Immature natural killer cell (primary cell): ENCODE data around the gene GPNMB. TPM values are rescaled to one million over a fixed set of nuclear protein-coding genes. Genes with fewer than 3 reads are reported as not detected.

Experiments
- DNase-seq, 3 donors: peaks; one replicate each; pipeline ENCODE4 v3.0.0; 2022; ENCODE audit warnings: mixed read lengths in 1 of 3
- H3K27ac Mint-ChIP-seq, 6 donors: one replicate each; pipeline ENCODE4 v1.8.0; 2020; ENCODE audit warnings: mixed read lengths in 6 of 6, mild to moderate bottlenecking in 5 of 6, inconsistent platforms in 4 of 6, moderate library complexity in 3 of 6
- H3K27me3 Mint-ChIP-seq, 3 donors: one replicate each; pipeline ENCODE4 v1.8.0; 2020 to 2021; ENCODE audit warnings: low read depth in 3 of 3, mild to moderate bottlenecking in 3 of 3, mixed read lengths in 3 of 3, moderate library complexity in 3 of 3, inconsistent platforms in 1 of 3
- H3K36me3 Mint-ChIP-seq, 3 donors: one replicate each; pipeline ENCODE4 v1.8.0; 2020; ENCODE audit warnings: mixed read lengths in 3 of 3, inconsistent platforms in 2 of 3, mild to moderate bottlenecking in 2 of 3
- H3K4me1 Mint-ChIP-seq, 2 donors: one replicate each; pipeline ENCODE4 v1.8.0; 2020; ENCODE audit warnings: inconsistent platforms in 2 of 2, mild to moderate bottlenecking in 2 of 2, mixed read lengths in 2 of 2, moderate library complexity in 1 of 2
- H3K4me3 Mint-ChIP-seq, 5 donors: one replicate each; pipeline ENCODE4 v1.8.0; 2020; ENCODE audit warnings: mild to moderate bottlenecking in 5 of 5, mixed read lengths in 5 of 5, inconsistent platforms in 3 of 5, moderate library complexity in 3 of 5
- H3K9me3 Mint-ChIP-seq, 6 donors: one replicate each; pipeline ENCODE4 v1.8.0; 2020; ENCODE audit warnings: mild to moderate bottlenecking in 6 of 6, mixed read lengths in 6 of 6, inconsistent platforms in 4 of 6, moderate library complexity in 3 of 6
- polyA plus RNA-seq, 3 donors: library from polyadenylated mRNA; unstranded; fragments of 300-500 nt; fragmentation: Illumina TruSeq; gene quantifications; one replicate each; pipeline ENCODE4 v1.2.3, GENCODE V29; 2021

Gene GPNMB
- polyA plus RNA-seq, 3 donors from 2014 or later = not detected

- DNase-seq = no peak
- Mint-ChIP-seq H3K36me3 (no peaks in the 10 kb centered on the region), H3K4me1 (peaks cover 6 to 12% of the 10 kb centered on the region in 2 donors), H3K4me3 (peak overlapping the region in 1 of 5 donors; percentile 15), H3K27ac (peak overlapping the region in 3 of 6 donors; percentile 21 to 22 (median 21)), H3K9me3 (peaks cover 0 to 2% (median 0%) of the 10 kb centered on the region in 6 donors), H3K27me3 (peaks cover 0 to 4% (median 2%) of the 10 kb centered on the region in 3 donors)
Measured at GRCh38 chr7:23287612-23288011, 41.0 kb downstream of the GPNMB start.

- Mint-ChIP-seq H3K4me1 (peaks cover 6 to 12% of the 10 kb centered on the region in 2 donors), H3K27ac (no peak overlapping the region), H3K27me3 (peaks cover 0 to 2% (median 2%) of the 10 kb centered on the region in 3 donors), H3K9me3 (peaks cover 0 to 2% (median 0%) of the 10 kb centered on the region in 6 donors), H3K36me3 (peaks cover 0 to under 1% (median 0%) of the 10 kb centered on the region in 3 donors), H3K4me3 (no peak overlapping the region)
- DNase-seq = no peak
Measured at GRCh38 chr7:23290993-23291392, 44.4 kb downstream of the GPNMB start.

GRCh38 chr7:23291957-23292560 lies 45.5 kb downstream of the GPNMB start:
- DNase-seq = no peak
- Mint-ChIP-seq H3K9me3 (peaks cover 0 to 2% (median 0%) of the 10 kb centered on the region in 6 donors), H3K27me3 (peaks cover 0 to 3% (median 2%) of the 10 kb centered on the region in 3 donors), H3K36me3 (peaks cover 0 to 8% (median 0%) of the 10 kb centered on the region in 3 donors), H3K27ac (no peak overlapping the region), H3K4me1 (peaks cover 6 to 12% of the 10 kb centered on the region in 2 donors), H3K4me3 (no peak overlapping the region)

DNA sequence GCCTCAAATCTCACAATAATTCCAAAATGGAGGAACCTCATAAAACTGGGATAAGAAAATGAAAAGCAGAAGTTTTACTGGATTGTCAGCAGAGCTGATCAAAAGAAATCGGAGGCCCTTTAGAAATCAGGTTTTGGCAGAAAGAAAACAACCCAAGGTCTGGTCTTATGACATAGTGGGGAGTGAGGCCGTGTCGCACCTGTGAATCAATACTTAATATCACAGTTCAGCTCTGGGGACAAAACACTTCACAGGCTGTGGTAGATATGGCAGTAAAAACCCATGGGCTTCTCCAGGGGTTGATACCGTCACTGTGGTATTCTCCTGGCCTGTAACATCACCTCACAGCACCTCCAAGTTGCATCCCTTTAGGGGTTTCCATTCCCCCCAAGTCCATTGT lies 46.0 kb downstream of the GPNMB start:
- Mint-ChIP-seq H3K4me1 (peaks cover 3 to 9% of the 10 kb centered on the region in 2 donors), H3K9me3 (peaks cover 0 to 1% (median 0%) of the 10 kb centered on the region in 6 donors), H3K27me3 (peaks cover 0 to 3% (median 2%) of the 10 kb centered on the region in 3 donors), H3K36me3 (peaks cover 0 to 8% (median 0%) of the 10 kb centered on the region in 3 donors), H3K27ac (no peak overlapping the region), H3K4me3 (no peak overlapping the region)
- no peak for DNase-seq

GRCh38 chr7:23293500-23294073 lies 47.0 kb downstream of the GPNMB start:
- Mint-ChIP-seq H3K9me3 (no peaks in the 10 kb centered on the region), H3K4me1 (peaks cover 6 to 11% of the 10 kb centered on the region in 2 donors), H3K36me3 (peaks cover 0 to 8% (median 0%) of the 10 kb centered on the region in 3 donors), H3K27ac (no peak overlapping the region), H3K4me3 (no peak overlapping the region), H3K27me3 (peaks cover 0 to 4% (median 2%) of the 10 kb centered on the region in 3 donors)
- no peak for DNase-seq

DNA sequence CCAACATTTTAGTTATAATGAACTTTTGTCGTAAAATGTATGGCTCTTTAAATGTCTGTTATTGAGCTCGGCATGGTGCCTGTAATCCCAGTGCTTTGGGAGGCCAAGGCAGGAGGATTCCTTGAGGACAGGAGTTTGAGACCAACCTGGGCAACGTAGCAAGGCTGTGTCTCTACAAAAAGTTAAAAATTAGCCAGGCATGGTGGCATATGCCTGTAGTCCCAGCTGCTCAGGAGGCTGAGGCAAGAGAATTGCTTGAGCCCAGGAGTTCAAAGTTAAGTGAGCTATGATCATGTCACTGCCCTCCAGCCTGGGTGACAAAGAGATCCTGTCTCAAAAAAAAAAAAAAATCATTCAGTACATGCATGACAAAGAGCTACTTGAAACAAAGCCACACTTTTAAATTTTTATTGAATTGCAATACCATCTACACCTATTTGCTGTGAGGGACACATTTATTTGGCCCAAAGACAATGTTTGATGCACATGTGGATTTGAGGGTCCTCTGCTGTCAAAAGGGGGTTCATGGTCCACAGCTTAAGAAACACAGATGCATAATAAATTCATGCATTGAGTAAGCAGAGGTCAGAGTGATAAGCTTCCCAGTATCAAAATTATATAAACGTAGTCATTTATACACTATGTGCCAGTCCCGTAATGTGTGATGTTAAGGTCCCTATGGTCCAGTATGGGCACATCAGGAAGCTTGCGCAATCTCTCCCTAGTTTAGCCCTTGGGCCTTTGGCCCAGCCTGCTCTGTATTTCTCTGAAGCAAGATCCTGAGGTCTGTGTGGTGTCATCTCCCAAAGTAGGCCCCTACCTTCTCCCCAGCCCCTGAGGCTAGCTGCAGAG lies 48.2 kb downstream of the GPNMB start:
- H3K27ac Mint-ChIP-seq = no peak overlapping the region
- H3K4me1 Mint-ChIP-seq = peaks cover 18 to 23% of the 10 kb centered on the region in 2 donors
- peaks cover 2 to 8% (median 4%) of the 10 kb centered on the region in 3 donors for H3K27me3 Mint-ChIP-seq
- H3K9me3 Mint-ChIP-seq = peaks cover 0 to 2% (median 0%) of the 10 kb centered on the region in 6 donors
- no peak overlapping the region for H3K4me3 Mint-ChIP-seq
- peaks cover 0 to 8% (median 0%) of the 10 kb centered on the region in 3 donors for H3K36me3 Mint-ChIP-seq
- no peak for DNase-seq

DNA sequence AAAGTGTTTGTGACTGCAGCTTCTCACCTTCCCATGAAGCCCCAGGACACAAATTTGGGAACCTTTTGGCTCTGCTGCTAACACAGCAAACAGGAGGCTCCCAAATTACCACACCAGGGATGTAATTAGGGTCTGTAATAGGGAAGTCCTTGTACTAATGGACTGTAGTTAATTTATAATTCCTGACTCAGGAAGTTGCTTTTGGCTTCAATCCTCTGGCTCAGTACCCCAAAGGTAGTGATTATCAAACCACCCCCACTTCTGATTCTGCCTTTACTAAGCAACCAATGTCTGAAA lies 48.8 kb downstream of the GPNMB start:
- peaks cover 2 to 8% (median 4%) of the 10 kb centered on the region in 3 donors for H3K27me3 Mint-ChIP-seq
- peaks cover 23 to 28% of the 10 kb centered on the region in 2 donors for H3K4me1 Mint-ChIP-seq

GRCh38 chr7:23298141-23298881 lies 51.7 kb downstream of the GPNMB start:
- peaks cover 4 to 18% (median 12%) of the 10 kb centered on the region in 3 donors for H3K36me3 Mint-ChIP-seq
- peaks cover 0 to 2% (median 0%) of the 10 kb centered on the region in 6 donors for H3K9me3 Mint-ChIP-seq
- H3K4me3 Mint-ChIP-seq = peak overlapping the region; percentile 87 to 98 (median 92)
- H3K4me1 Mint-ChIP-seq = peaks cover 42 to 52% of the 10 kb centered on the region in 2 donors
- peaks cover 4 to 8% (median 4%) of the 10 kb centered on the region in 3 donors for H3K27me3 Mint-ChIP-seq
- H3K27ac Mint-ChIP-seq = peak overlapping the region; percentile 91 to 99 (median 98)
- DNase-seq = no peak

More for the DNA sequence above, 48.8 kb downstream of the GPNMB start:
- Mint-ChIP-seq H3K36me3 (peaks cover 0 to 8% (median 0%) of the 10 kb centered on the region in 3 donors), H3K9me3 (peaks cover 0 to 2% (median 0%) of the 10 kb centered on the region in 6 donors), H3K4me3 (no peak overlapping the region), H3K27ac (no peak overlapping the region)
- DNase-seq = no peak

DNA sequence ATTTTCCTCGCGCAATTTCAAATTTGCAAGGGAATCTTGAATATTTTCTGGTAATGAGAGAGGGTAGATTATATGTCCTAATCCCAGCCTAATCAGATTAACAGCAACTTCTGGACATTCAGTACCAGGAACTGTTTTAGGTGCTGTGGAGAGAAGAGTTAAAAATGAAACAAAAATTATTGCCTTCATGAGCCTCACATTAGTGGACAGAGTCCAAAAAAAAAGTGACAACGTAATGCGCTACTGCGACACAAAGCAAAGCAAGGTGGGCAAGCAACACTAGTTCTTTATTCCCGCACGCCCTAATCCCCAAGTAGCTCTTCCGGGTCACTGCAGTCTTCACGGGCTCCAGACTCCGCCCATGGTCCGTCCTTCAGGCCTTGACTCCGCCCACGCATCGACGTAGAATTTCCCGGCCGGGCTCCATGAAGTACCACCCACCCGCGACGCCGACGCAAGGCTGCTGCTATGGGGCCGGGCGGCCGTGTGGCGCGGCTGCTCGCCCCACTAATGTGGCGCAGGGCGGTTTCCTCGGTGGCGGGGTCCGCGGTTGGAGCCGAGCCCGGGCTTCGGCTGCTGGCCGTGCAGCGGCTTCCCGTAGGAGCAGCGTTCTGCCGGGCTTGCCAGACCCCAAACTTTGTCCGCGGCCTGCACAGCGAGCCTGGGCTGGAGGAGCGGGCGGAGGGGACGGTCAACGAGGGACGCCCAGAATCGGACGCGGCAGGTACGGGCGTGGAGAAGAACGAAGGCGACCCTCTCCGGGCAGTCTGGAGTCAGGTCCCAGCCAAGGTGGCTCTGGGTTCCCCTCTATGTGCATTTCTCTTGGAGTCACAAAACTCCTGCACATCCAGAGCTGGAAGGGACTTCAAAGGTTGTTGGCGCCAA lies 52.6 kb downstream of the GPNMB start, which contains the start of gene MALSU1:
MALSU1 (plus strand) TSS at position 455 of the 885 bp plus-strand sequence; CDS start at position 469, 14 bp downstream.
- H3K36me3 Mint-ChIP-seq = peaks cover 4 to 19% (median 13%) of the 10 kb centered on the region in 3 donors
- peaks cover 0 to 2% (median 0%) of the 10 kb centered on the region in 6 donors for H3K9me3 Mint-ChIP-seq
- peak within 1 kb of the TSS; percentile 91 to 99 (median 98) for H3K27ac Mint-ChIP-seq
- peaks cover 42 to 56% of the 10 kb centered on the region in 2 donors for H3K4me1 Mint-ChIP-seq
- peak; percentile 93 to 96 (median 95) for DNase-seq
- H3K27me3 Mint-ChIP-seq = peaks cover 1 to 8% (median 4%) of the 10 kb centered on the region in 3 donors
- H3K4me3 Mint-ChIP-seq = peak within 1 kb of the TSS; percentile 87 to 98 (median 92)

GRCh38 chr7:23299770-23300300 lies 53.3 kb downstream of the GPNMB start:
- Mint-ChIP-seq H3K27ac (peak overlapping the region; percentile 91 to 99 (median 98)), H3K4me1 (peaks cover 44 to 63% of the 10 kb centered on the region in 2 donors), H3K27me3 (peaks cover 1 to 8% (median 4%) of the 10 kb centered on the region in 3 donors), H3K4me3 (peak overlapping the region; percentile 87 to 98 (median 92)), H3K36me3 (peaks cover 4 to 19% (median 19%) of the 10 kb centered on the region in 3 donors), H3K9me3 (peaks cover 0 to 2% (median 0%) of the 10 kb centered on the region in 6 donors)
- DNase-seq = no peak

DNA sequence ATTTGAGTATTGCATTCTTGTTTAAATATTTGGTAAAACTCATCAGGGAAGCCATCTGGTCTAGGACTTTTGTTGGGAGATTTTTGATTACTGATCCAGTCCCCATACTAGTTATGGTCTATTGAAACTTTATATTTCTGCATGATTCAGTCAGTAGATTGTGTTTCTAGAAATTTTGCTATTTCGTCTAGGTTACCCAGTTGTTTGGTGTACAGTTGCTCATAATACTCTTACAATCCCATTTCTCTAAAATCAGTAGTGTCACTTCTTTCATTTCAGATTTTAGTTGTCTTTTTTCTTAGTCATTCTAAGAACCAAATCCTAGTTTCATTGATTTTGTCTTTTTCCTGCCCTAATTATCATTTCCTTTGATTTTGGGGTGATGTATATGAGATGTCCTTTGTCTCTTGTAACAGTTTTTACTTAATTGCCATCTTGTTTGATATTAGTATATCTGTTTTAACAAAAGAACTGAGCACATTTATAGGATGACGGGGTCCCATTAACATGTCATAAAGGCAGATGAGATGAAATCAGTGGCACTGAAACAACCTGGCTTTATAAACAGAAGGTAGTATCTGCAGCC lies 60.5 kb downstream of the GPNMB start:
- peaks cover 28 to 63% of the 10 kb centered on the region in 2 donors for H3K4me1 Mint-ChIP-seq
- H3K27ac Mint-ChIP-seq = no peak overlapping the region
- DNase-seq = no peak
- no peak overlapping the region for H3K4me3 Mint-ChIP-seq
- no peaks in the 10 kb centered on the region for H3K9me3 Mint-ChIP-seq
- H3K36me3 Mint-ChIP-seq = peaks cover 7 to 50% (median 33%) of the 10 kb centered on the region in 3 donors
- no peaks in the 10 kb centered on the region for H3K27me3 Mint-ChIP-seq

- DNase-seq = no peak
- Mint-ChIP-seq H3K4me1 (peaks cover 21 to 59% of the 10 kb centered on the region in 2 donors), H3K36me3 (peaks cover 3 to 43% (median 23%) of the 10 kb centered on the region in 3 donors), H3K27me3 (no peaks in the 10 kb centered on the region), H3K9me3 (no peaks in the 10 kb centered on the region), H3K27ac (no peak overlapping the region), H3K4me3 (no peak overlapping the region)
Measured at GRCh38 chr7:23308754-23309153, 62.2 kb downstream of the GPNMB start.
